Psoas muscle (tissue), 8 donors: ENCODE data around the gene VWA3B. TPM values are rescaled to one million over a fixed set of nuclear protein-coding genes. Genes with fewer than 3 reads are reported as not detected.

Experiments used
- ATAC-seq, 4 donors: fragments of 200-7000 bp; cut with Tn5 transposase; one replicate each; pipeline ENCODE4 v1.9.1; 2020; ENCODE audit warnings: moderate library complexity in 3 of 4, mild to moderate bottlenecking in 2 of 4
- DNase-seq, 2 donors: peaks; one replicate each; pipeline ENCODE4 v3.0.0-alpha.2; 2020
- H3K27ac ChIP-seq: fragments of 200-600 bp; one replicate; pipeline ENCODE4 v1.8.0; 2022
- H3K27me3 ChIP-seq, 3 donors: fragments of 200-600 bp in 1 of 3; one replicate each; pipeline versions ENCODE4 v1.6.1 to v1.8.0; 2013 to 2022; ENCODE audit warnings: low read length in 2 of 3, mild to moderate bottlenecking in 2 of 3, moderate library complexity in 1 of 3; ENCODE audit not compliant: insufficient read depth in 3 of 3
- H3K36me3 ChIP-seq, 2 donors: fragments of 200-600 bp in 1 of 2; one replicate each; pipeline versions ENCODE4 v1.6.1 to v1.8.0; 2013 to 2022; ENCODE audit warnings: low read depth in 1 of 2, mild to moderate bottlenecking in 1 of 2, moderate library complexity in 1 of 2; ENCODE audit not compliant: insufficient read depth in 1 of 2
- H3K4me1 ChIP-seq: fragments of 200-600 bp; one replicate; pipeline ENCODE4 v1.8.0; 2022
- H3K4me3 ChIP-seq: fragments of 200-600 bp; one replicate; pipeline ENCODE4 v1.8.0; 2022; ENCODE audit warnings: mild to moderate bottlenecking
- H3K9me3 ChIP-seq: fragments of 200-600 bp; one replicate; pipeline ENCODE4 v1.8.0; 2022
- WGBS, 3 donors: extraction: QIAGEN DNeasy Blood & Tissue Kit; methylation state at CpG; one replicate each; pipeline versions ENCODE4 v1.1.6 to v1.1.7; 2013; 5-methylcytosine and 5-hydroxymethylcytosine counted together
- intact Hi-C, 2 donors: fragments of 100-400 bp; cut with DNase I; formaldehyde crosslinking; loops; one replicate each; pipeline versions ENCODE4 v1.11.0 to v1.14.2; 2022
- polyA plus RNA-seq, 3 donors: library from polyadenylated mRNA; stranded (reverse); fragments of 200-250 nt; gene quantifications; one replicate each; pipeline ENCODE4 v1.2.3, GENCODE V29; 2013
- total RNA-seq, 4 donors: library from RNA; stranded (reverse); fragmentation: NEBNext Ultra II Directional in 2 of 4; extraction: Animal tissue kit (Norgen Biotek cat#: 25700) in 2 of 4; gene quantifications; one replicate each; pipeline versions ENCODE4 v1.2.1 to v1.2.4, GENCODE V29; 2021 to 2023
- TF ChIP-seq, protein P1 (sequence below): fragments of 200-600 bp; IDR thresholded peaks from one replicate; pipeline ENCODE4 v1.8.0; 2022; ENCODE audit warnings: antibody characterized with exemption
- donor health status: healthy with polysubstance abuse.
- donor health status: DM: no; HTN: no; CAD: no; lungs with moderate emphysema.
- donor health status: Bipolar disorder and iron deficiency.
- donor health status: healthy.
- donor health status: DM: yes; HTN: yes; CAD: no.
- donor health status: DM: no; HTN: no; CAD: no.
- donor health status: DM: no; HTN: no; CAD: no.
- donor health status: DM: yes; HTN: yes; CAD: no.

Gene VWA3B
- total and polyA plus RNA-seq, 7 donors, result 0.01 to 0.24 (median 0.21) TPM; not detected in 3

DNA sequence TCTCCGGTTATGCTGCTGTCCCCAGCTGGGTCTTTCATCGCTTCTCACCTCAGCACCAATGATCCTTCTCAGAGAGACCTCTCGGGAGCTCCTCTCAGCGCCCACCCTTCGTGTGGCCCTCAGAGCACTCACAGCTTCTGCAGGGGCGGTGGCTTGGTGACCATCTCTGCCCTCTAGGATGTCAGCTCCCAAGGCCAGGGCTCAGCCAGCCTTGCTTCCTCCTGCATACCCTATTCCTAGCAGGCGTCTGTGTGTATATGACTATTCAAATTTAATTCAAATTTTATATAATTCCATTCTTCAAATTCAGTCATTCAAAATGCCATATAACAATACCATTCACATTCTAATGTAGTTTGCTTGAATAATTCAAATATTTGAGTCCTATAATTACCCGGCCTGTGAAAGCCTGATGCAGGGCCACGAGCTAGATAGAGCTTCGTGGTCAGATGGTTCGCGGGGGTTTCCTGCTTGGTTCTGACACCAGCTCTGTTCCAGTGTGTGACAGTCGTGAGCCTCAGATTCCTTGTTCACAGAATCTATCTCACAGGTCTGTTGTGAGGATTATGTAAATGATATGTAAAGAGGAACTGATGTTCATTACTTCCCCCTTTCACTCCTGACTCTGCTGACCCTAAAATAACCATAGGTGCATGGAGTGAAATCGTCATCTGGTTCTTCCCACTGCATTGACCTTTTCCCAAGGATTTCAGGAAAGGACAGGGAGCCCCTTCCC, 165.2 kb downstream of the VWA3B start:
- intact Hi-C loops, result no loop called here
- TF ChIP-seq, protein P1, sequence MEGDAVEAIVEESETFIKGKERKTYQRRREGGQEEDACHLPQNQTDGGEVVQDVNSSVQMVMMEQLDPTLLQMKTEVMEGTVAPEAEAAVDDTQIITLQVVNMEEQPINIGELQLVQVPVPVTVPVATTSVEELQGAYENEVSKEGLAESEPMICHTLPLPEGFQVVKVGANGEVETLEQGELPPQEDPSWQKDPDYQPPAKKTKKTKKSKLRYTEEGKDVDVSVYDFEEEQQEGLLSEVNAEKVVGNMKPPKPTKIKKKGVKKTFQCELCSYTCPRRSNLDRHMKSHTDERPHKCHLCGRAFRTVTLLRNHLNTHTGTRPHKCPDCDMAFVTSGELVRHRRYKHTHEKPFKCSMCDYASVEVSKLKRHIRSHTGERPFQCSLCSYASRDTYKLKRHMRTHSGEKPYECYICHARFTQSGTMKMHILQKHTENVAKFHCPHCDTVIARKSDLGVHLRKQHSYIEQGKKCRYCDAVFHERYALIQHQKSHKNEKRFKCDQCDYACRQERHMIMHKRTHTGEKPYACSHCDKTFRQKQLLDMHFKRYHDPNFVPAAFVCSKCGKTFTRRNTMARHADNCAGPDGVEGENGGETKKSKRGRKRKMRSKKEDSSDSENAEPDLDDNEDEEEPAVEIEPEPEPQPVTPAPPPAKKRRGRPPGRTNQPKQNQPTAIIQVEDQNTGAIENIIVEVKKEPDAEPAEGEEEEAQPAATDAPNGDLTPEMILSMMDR, result no peak
- WGBS, 3 donors, result 91 to 93% (median 92%) methylated on average over 14 of the region's 14 CpGs
- DNase-seq (no peak), ATAC-seq (no peak)
- Histone ChIP-seq H3K4me3 (no peak overlapping the region), H3K4me1 (no peaks in the 10 kb centered on the region), H3K27me3 (no peaks in the 10 kb centered on the region), H3K36me3 (no peaks in the 10 kb centered on the region), H3K9me3 (peaks cover 10% of the 10 kb centered on the region), H3K27ac (no peak overlapping the region)

DNA sequence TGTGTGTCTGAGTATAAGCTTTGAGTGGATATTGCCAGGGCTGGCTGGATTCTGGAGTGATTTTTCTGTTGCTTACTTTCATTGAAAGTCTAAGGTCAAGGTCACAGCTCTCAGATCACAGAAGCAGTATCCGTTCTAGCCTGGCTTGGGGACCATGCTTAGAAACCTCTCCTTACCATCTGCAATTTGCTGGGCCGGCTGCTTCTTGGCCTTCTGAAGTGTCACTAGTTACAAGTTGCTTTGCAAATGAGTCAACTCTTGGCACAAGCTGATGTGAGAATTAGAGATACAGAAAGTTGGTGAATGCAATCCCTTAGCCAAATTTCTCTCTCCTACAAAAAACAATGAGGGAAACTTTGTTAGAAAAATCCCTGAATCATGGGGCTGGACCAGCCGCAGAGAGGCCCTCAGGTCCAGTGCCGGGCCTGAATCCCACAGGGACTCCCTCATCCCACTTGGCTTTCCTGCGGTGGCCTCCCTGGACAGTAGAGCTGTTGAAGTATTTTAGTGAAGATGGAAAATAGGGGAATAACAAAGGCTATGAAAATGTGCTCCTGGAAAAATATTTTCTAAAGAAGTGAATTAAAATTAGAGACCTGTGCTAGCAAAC, 166.6 kb downstream of the VWA3B start:
- Histone ChIP-seq H3K36me3 (no peaks in the 10 kb centered on the region), H3K4me1 (no peaks in the 10 kb centered on the region), H3K27me3 (no peaks in the 10 kb centered on the region), H3K4me3 (no peak overlapping the region), H3K27ac (no peak overlapping the region), H3K9me3 (no peaks in the 10 kb centered on the region)
- intact Hi-C loops, result no loop called here
- DNase-seq, result no peak
- WGBS, 3 donors, result 32 to 54% (median 38%) methylated on average over 5 of the region's 5 CpGs
- no peak for ATAC-seq
- TF ChIP-seq, protein P1, result no peak

DNA sequence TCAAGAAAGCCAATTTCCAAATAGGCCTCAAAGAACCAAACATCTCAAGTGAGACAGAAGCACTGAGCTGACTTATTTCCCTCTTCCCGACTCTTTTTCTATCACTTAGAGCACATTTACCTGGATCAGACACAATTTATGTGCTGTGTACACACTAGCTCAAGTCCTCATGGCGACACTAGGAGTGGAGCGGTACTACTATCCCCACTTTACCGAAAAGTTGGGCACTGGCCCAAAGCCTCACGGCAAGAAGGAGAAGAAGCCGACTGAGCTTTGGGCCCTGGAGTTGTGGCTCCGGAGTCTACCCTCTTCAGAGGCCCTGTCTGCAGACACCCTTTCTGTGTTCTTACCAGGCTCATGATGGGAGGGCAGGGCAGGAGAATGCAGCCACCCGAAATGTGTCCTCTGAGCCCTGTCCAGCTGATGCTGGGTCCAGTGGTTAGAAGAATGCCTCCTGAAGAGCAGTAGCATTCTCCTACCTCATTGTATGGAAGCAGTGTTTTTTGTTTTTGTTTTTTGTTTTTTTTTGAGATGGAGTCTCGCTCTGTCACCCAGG, 167.6 kb downstream of the VWA3B start:
- DNase-seq (no peak), ATAC-seq (no peak)
- intact Hi-C loops, result no loop called here
- H3K4me1 ChIP-seq, result no peaks in the 10 kb centered on the region
- no peaks in the 10 kb centered on the region for H3K36me3 ChIP-seq
- no peaks in the 10 kb centered on the region for H3K9me3 ChIP-seq
- no peak overlapping the region for H3K27ac ChIP-seq
- no peaks in the 10 kb centered on the region for H3K27me3 ChIP-seq
- TF ChIP-seq, protein P1, result no peak
- H3K4me3 ChIP-seq, result no peak overlapping the region
- 94 to 96% (median 94%) methylated on average over 9 of the region's 9 CpGs for WGBS, 3 donors

DNA sequence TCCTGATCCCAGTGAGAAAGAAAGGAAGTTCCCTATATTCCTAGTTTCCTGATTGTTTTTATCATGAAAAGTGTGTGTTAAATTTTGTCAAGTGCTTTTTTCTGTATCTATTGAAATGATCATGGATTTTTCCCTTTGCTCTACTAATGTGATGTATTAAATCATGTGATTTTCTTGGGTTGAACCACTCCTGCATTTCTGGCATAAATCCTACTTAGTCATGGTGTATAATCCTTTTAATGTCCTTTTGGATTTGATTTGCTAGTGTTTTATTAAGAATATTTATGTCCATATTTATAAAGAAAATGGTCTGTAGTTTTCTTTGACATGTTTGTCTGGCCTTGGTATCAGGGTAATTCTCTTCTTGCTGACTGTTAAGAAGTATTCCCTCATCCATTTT, 171.9 kb downstream of the VWA3B start:
- TF ChIP-seq, protein P1, result no peak
- no peaks in the 10 kb centered on the region for H3K36me3 ChIP-seq
- no peak overlapping the region for H3K27ac ChIP-seq
- DNase-seq, result no peak
- H3K9me3 ChIP-seq, result peaks cover 21% of the 10 kb centered on the region
- intact Hi-C loops, result no loop called here
- no peak for ATAC-seq
- H3K4me3 ChIP-seq, result no peak overlapping the region
- no peaks in the 10 kb centered on the region for H3K4me1 ChIP-seq
- no peaks in the 10 kb centered on the region for H3K27me3 ChIP-seq
